HUES64 (cell line): ENCODE results near the gene EHD2.

ENCODE experiments used
- H3K27ac ChIP-seq: 2 replicates; pipeline ENCODE4 v1.7.0; 2013; ENCODE audit warnings: low read depth, low read length, inconsistent platforms
- H3K27me3 ChIP-seq: 2 replicates; pipeline ENCODE4 v1.6.1; 2013; ENCODE audit warnings: mild to moderate bottlenecking, low read length; ENCODE audit not compliant: insufficient read depth
- H3K36me3 ChIP-seq: 2 replicates; pipeline ENCODE4 v1.6.1; 2013; ENCODE audit warnings: mild to moderate bottlenecking, low read length; ENCODE audit not compliant: insufficient read depth
- H3K4me1 ChIP-seq: 2 replicates; pipeline ENCODE4 v1.6.1; 2013; ENCODE audit warnings: mild to moderate bottlenecking, low read length, moderate library complexity; ENCODE audit not compliant: insufficient read depth
- H3K4me3 ChIP-seq: 2 replicates; pipeline ENCODE4 v1.5.1; 2013; ENCODE audit warnings: mild to moderate bottlenecking, low read length, moderate library complexity
- H3K9ac ChIP-seq: 2 replicates; pipeline ENCODE4 v1.6.1; 2013; ENCODE audit warnings: mild to moderate bottlenecking, low read depth, low read length
- H3K9me3 ChIP-seq: 2 replicates; pipeline ENCODE4 v1.6.1; 2013; ENCODE audit warnings: low read depth, low read length; ENCODE audit not compliant: insufficient read depth
- WGBS: fragments of 150-250, 120-280 bp; methylation state at CpG from one replicate; pipeline ENCODE4 v1.1.7; 2013; ENCODE audit warnings: missing lambda C conversion rate; 5-methylcytosine and 5-hydroxymethylcytosine counted together

The EHD2 gene

DNA sequence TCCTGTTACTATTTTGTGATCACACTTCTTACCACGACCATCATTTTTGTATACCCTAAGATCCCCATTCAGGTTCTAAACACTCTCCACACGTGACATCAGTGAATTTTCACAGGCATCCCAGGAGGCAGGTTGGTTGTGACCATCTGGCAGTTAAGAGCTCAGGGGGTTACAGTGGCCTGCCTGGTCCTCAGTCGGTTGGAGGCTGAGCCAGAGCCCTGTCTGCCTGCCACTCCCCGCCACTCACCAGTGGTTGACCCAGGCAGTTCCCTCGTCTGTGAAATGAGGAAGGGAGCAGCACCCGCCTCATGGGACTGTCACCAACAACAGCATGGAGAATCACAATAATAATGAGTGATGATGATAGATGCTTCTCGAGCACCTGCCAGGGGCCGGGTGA lies 36.4 kb upstream of the EHD2 start:
- no peak overlapping the region for H3K27ac ChIP-seq
- H3K4me3 ChIP-seq, result no peak overlapping the region
- no peaks in the 10 kb centered on the region for H3K27me3 ChIP-seq
- WGBS, result 94% methylated on average over 8 of the region's 8 CpGs
- H3K9ac ChIP-seq, result no peak overlapping the region
- H3K4me1 ChIP-seq, result no peaks in the 10 kb centered on the region
- peaks cover 55% of the 10 kb centered on the region for H3K36me3 ChIP-seq
- H3K9me3 ChIP-seq, result no peaks in the 10 kb centered on the region

DNA sequence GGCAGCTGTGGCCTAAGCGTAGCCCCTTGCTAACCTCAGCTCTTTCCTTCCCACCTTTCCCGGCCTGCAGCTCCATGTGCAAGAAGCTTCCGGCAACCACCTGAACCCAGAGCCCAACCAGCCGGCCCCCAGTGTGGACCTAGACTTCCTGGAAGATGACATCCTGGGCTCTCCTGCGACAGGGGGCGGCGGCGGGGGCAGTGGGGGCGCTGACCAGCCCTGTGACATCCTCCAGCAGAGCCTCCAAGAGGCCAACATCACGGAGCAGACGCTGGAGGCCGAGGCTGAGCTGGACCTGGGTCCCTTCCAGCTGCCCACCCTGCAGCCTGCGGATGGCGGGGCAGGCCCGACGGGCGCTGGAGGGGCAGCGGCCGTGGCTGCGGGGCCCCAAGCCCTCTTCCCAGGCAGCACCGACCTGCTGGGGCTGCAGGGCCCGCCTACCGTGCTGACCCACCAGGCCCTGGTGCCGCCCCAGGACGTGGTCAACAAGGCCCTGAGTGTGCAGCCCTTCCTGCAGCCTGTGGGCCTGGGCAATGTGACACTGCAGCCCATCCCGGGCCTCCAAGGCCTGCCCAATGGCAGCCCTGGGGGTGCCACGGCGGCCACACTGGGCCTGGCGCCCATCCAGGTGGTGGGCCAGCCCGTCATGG lies 33.8 kb upstream of the EHD2 start:
- Histone ChIP-seq H3K36me3 (peaks cover 52% of the 10 kb centered on the region), H3K9ac (no peak overlapping the region)
- 92% methylated on average over 30 of the region's 30 CpGs for WGBS

DNA sequence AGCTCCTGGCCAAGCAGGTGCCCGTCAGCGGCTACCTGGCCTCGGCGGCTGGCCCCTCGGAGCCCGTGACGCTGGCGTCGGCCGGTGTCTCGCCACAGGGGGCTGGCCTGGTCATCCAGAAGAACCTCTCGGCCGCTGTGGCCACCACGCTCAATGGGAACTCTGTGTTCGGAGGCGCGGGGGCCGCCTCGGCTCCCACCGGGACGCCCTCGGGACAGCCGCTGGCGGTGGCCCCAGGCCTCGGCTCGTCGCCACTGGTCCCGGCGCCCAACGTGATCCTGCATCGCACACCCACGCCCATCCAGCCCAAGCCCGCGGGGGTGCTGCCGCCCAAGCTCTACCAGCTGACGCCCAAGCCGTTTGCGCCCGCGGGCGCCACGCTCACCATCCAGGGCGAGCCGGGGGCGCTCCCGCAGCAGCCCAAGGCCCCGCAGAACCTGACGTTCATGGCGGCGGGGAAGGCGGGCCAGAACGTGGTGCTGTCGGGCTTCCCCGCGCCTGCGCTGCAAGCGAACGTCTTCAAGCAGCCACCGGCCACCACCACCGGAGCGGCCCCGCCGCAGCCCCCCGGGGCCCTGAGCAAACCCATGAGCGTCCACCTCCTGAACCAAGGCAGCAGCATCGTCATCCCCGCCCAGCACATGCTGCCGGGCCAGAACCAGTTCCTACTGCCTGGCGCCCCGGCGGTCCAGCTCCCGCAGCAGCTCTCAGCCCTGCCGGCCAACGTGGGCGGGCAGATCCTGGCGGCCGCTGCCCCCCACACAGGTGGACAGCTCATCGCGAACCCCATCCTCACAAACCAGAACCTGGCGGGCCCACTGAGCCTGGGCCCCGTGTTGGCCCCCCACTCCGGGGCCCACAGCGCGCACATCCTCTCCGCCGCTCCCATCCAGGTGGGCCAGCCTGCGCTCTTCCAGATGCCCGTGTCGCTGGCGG lies 33.0 kb upstream of the EHD2 start:
- H3K27me3 ChIP-seq, result no peaks in the 10 kb centered on the region
- WGBS, result 95% methylated on average over 90 of the region's 90 CpGs
- no peaks in the 10 kb centered on the region for H3K4me1 ChIP-seq
- H3K27ac ChIP-seq, result no peak overlapping the region
- peaks cover 49% of the 10 kb centered on the region for H3K36me3 ChIP-seq
- H3K4me3 ChIP-seq, result no peak overlapping the region
- H3K9me3 ChIP-seq, result no peaks in the 10 kb centered on the region
- H3K9ac ChIP-seq, result no peak overlapping the region

More for the DNA sequence above, 33.8 kb upstream of the EHD2 start:
- Histone ChIP-seq H3K9me3 (no peaks in the 10 kb centered on the region), H3K27ac (no peak overlapping the region), H3K27me3 (no peaks in the 10 kb centered on the region), H3K4me3 (no peak overlapping the region), H3K4me1 (no peaks in the 10 kb centered on the region)

DNA sequence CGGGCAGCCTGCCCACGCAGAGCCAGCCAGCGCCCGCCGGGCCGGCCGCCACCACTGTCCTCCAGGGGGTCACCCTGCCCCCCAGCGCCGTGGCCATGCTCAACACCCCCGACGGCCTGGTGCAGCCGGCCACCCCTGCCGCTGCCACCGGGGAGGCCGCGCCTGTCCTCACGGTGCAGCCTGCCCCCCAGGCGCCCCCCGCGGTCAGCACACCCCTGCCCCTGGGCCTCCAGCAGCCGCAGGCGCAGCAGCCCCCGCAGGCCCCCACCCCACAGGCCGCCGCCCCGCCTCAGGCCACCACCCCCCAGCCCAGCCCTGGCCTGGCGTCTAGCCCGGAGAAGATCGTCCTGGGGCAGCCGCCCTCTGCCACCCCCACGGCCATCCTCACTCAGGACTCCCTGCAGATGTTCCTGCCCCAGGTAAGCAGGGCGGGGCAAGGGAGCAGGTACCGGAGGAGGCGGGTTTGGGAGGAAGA lies 32.3 kb upstream of the EHD2 start:
- no peaks in the 10 kb centered on the region for H3K27me3 ChIP-seq
- H3K27ac ChIP-seq, result no peak overlapping the region
- H3K4me3 ChIP-seq, result no peak overlapping the region
- peaks cover 48% of the 10 kb centered on the region for H3K36me3 ChIP-seq
- no peaks in the 10 kb centered on the region for H3K4me1 ChIP-seq
- WGBS, result 96% methylated on average over 33 of the region's 34 CpGs
- no peak overlapping the region for H3K9ac ChIP-seq
- no peaks in the 10 kb centered on the region for H3K9me3 ChIP-seq

DNA sequence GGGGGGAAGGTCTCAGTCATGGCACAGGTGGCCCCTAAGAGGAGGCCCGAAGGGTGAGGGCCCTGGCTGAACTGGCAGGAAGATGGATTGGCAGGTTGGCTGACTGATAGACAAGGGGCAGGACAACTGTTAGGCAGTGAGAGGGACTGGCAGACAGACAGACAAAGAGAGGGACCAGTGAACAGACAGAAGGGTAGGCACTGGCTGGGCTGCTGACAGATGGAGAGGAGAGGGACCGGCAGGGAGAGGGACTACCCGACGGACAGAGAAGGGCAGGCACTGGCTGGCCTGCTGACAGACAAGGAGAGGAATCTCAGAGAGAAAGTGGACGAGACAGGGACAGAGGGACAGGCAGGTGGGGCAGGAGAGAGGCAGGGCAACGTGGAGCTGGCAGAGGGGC lies 31.8 kb upstream of the EHD2 start:
- H3K9ac ChIP-seq, result no peak overlapping the region
- 92% methylated on average over 6 of the region's 6 CpGs for WGBS
- H3K36me3 ChIP-seq, result peaks cover 51% of the 10 kb centered on the region
- no peak overlapping the region for H3K4me3 ChIP-seq
- no peaks in the 10 kb centered on the region for H3K9me3 ChIP-seq
- no peaks in the 10 kb centered on the region for H3K27me3 ChIP-seq
- no peaks in the 10 kb centered on the region for H3K4me1 ChIP-seq
- H3K27ac ChIP-seq, result no peak overlapping the region

DNA sequence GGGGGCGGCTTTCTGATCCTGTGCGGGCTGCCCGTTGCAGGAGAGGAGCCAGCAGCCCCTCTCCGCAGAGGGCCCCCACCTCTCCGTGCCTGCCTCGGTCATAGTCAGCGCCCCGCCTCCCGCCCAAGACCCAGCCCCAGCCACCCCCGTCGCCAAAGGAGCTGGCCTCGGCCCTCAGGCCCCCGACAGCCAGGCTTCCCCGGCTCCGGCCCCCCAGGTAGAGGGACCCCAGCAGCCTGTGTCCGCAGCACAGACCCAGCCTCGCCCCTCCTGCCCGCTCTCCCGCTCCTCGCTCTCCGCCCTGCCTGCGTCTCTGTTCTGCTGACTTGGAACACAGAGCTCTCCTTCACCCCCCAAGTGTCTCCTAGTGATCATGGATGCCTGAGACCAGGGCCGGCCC lies 31.3 kb upstream of the EHD2 start:
- H3K27ac ChIP-seq, result no peak overlapping the region
- 95% methylated on average over 23 of the region's 23 CpGs for WGBS
- no peaks in the 10 kb centered on the region for H3K4me1 ChIP-seq
- H3K4me3 ChIP-seq, result no peak overlapping the region
- H3K36me3 ChIP-seq, result peaks cover 47% of the 10 kb centered on the region
- H3K27me3 ChIP-seq, result no peaks in the 10 kb centered on the region
- H3K9ac ChIP-seq, result no peak overlapping the region
- no peaks in the 10 kb centered on the region for H3K9me3 ChIP-seq

DNA sequence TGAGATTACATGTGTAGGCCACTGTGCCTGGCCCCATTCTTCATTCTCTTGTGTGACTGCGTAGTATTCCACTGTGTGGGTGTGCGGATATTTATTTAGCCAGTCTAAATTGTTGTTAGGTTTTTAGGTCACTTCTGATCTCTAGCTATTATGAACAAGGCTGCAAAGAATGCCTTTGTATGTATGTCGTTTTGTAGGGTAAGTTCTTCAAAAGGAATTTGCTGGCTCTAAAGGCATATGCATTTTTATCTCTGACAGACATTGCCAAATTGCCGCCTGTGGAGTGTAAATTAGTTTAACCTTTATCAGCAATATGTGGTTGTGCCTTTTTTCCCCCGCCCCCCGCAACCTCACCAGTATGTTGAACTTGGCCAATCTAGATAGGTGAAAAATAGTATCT lies 30.3 kb upstream of the EHD2 start:
- H3K27ac ChIP-seq, result no peak overlapping the region
- WGBS, result 92% methylated on average over 6 of the region's 6 CpGs
- H3K4me1 ChIP-seq, result no peaks in the 10 kb centered on the region
- H3K4me3 ChIP-seq, result no peak overlapping the region
- no peaks in the 10 kb centered on the region for H3K9me3 ChIP-seq
- peaks cover 37% of the 10 kb centered on the region for H3K36me3 ChIP-seq
- H3K9ac ChIP-seq, result no peak overlapping the region
- no peaks in the 10 kb centered on the region for H3K27me3 ChIP-seq

DNA sequence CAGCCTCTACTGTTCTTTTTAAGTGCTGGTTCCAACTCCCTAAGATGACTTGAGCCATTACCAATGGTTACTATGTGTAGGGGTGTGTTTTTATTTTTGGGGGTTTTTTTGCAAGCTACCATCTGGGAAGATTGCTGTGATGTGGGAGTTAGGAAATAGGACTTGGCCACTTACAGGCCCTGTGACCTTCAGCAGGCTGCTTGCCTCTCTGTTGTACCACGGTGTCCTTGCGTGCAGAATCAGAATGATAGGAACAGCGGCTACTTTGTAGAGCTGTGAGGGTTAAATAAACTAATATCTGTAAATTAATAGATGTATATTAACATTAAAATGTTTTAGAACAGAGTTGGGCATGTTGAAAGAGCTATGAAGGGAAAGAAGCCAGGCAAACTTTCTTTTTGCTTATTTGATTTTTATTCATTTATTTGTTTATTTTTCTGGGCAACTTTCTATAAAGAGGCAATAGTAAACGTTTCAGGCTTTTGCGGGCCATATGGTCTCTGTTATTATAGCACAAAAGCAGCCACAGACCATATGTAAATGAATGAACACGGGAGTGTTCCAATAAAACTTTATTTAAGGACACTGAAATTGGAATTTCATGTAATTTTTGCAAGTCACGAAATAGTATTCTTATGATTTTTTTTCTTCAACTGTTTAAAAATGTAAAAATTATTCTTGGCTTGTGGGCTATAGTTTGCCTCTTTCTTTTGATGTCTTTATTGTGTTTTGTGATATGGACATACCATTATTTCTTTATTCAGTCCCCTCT lies 26.4 kb upstream of the EHD2 start:
- H3K27ac ChIP-seq, result no peak overlapping the region
- H3K36me3 ChIP-seq, result peaks cover 34% of the 10 kb centered on the region
- H3K4me1 ChIP-seq, result no peaks in the 10 kb centered on the region
- no peak overlapping the region for H3K9ac ChIP-seq
- 91% methylated on average over 6 of the region's 7 CpGs for WGBS
- H3K27me3 ChIP-seq, result no peaks in the 10 kb centered on the region
- no peak overlapping the region for H3K4me3 ChIP-seq
- no peaks in the 10 kb centered on the region for H3K9me3 ChIP-seq

DNA sequence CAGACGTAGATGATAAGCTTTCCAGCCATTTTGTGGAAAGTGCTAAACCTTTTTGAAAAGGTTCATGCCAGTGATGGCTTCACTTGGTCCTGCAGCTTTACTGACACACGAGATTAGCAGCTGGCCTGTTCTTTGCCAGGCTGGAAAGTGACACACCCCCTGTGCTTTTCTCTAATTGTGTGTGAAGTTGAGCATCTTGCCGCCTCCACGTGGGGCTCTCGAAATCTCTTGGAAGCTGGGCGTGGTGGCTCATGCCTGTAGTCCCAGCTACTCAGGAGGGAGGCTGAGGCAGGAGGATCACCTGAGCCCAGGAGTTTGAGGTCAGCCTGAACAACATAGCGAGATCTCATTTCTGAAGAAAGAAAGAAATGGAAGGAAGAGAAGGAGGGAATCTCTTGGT lies 25.3 kb upstream of the EHD2 start:
- no peak overlapping the region for H3K4me3 ChIP-seq
- 90% methylated on average over 7 of the region's 7 CpGs for WGBS
- H3K9ac ChIP-seq, result no peak overlapping the region
- no peaks in the 10 kb centered on the region for H3K9me3 ChIP-seq
- H3K27me3 ChIP-seq, result no peaks in the 10 kb centered on the region
- H3K4me1 ChIP-seq, result no peaks in the 10 kb centered on the region
- no peak overlapping the region for H3K27ac ChIP-seq
- peaks cover 39% of the 10 kb centered on the region for H3K36me3 ChIP-seq

DNA sequence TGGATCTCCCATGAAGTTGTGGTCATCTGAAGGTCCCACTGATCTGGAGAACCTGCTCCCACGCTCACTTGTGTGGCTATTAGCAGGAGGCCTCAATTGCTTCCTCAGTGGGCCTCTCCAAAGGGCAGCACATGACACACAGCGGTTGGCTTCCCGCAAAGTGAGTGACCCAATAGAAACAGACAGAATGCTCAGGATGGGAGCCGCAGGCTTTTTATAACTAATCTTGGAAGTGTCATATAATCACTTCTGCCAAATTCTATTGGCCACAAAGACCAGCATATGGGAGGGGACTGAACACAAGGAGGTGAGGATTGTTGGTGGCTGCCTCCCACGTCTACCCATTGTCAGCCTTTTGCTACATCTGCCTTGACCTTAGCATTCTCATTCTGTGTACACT lies 22.1 kb upstream of the EHD2 start:
- no peaks in the 10 kb centered on the region for H3K27me3 ChIP-seq
- H3K4me3 ChIP-seq, result no peak overlapping the region
- no peak overlapping the region for H3K27ac ChIP-seq
- no peaks in the 10 kb centered on the region for H3K4me1 ChIP-seq
- H3K36me3 ChIP-seq, result peaks cover 29% of the 10 kb centered on the region
- 96% methylated on average over 5 of the region's 5 CpGs for WGBS
- no peak overlapping the region for H3K9ac ChIP-seq
- no peaks in the 10 kb centered on the region for H3K9me3 ChIP-seq

DNA sequence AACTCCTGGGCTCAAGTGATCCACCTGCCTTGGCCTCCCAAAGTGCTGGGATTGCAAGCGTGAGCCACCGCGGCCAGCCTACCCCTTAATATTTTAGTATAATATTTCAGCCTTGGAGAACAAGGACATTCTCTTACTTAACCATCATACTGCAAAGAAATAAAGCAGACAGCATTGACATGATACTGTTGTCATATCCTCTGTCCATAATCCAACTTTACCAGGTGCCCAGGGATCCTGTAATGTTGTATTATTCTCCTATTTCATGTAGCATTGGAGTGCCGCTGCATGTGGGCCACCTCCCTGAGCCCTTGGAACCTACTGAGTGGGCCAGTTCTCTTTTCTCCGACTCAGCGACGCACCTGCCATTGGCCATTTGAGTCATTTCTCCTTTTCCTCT lies 21.4 kb upstream of the EHD2 start:
- H3K9me3 ChIP-seq, result no peaks in the 10 kb centered on the region
- H3K36me3 ChIP-seq, result peaks cover 27% of the 10 kb centered on the region
- no peak overlapping the region for H3K4me3 ChIP-seq
- no peak overlapping the region for H3K27ac ChIP-seq
- H3K9ac ChIP-seq, result no peak overlapping the region
- H3K4me1 ChIP-seq, result no peaks in the 10 kb centered on the region
- 95% methylated on average over 4 of the region's 7 CpGs for WGBS
- no peaks in the 10 kb centered on the region for H3K27me3 ChIP-seq
